Ramos (cell line): ENCODE measurements around the gene GRK4.
"Not testable (repeated sequence)": the region's sequence is repeated elsewhere in the genome, so short reads cannot be mapped to it uniquely, and the experiment has no call there.

Experiments
- in situ Hi-C: fragments of 300-500 bp; cut with MboI; formaldehyde crosslinking; loops from one replicate; pipeline ENCODE4 v1.14.3; 2022; ENCODE audit warnings: low sequenced_read_pairs; ENCODE audit not compliant: unreplicated experiment

The GRK4 gene

DNA sequence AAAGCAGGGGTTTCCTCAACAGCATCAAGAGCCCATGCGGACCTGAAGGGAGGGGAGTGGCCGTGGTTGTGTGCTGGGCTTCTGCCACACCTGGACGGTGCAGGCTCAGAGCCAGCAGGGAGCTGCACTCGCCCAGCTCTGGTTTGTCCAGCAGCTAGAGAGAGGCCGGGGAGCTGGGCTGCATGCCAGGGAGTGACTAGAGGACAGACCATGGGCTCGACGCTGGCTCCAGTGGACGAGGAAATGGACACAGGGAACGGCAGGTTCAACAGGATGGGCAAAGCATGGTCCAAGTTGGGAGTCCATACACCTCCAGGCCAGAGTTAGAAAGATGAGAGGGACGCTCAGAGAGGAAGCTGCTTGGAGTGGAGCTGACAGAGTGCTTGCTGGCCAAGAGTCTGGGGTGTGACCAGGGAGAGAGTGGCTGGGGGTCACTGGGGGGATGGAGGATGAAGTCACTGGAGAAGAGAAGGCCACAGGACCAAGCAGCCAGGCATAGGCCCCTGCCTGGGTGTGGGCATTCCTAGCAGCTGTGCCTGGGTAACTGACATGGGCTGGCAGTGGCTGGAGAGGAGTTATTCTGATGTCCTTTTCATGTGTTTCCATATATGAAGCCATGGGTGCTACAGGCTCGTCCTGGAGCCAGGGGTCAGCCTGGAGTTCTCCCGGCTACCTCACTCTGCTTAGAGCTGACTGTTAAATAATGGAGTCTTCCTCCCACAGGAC, 68.1 kb downstream of the GRK4 start:
- in situ Hi-C loops = no loop called here

DNA sequence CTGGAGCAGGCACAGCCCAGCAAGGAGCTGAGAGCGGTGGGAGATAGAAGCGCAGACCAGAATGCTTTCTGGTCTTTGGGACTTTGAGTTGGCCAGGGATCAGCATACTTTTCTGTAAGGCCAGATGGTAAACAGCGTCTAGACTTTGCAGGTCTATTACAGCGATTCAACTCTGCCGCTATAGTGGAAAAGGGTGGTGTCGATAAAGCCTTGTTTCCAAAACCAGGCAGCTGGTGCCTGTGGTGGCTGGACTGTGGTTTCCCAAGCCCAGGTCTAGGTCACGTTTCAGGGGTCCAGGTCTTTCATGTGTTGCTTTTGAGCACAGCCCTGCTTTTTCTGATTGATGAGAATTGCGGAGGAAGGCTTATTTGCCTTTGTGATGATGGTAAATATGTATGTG, 70.9 kb downstream of the GRK4 start:
- in situ Hi-C loops = no loop called here

DNA sequence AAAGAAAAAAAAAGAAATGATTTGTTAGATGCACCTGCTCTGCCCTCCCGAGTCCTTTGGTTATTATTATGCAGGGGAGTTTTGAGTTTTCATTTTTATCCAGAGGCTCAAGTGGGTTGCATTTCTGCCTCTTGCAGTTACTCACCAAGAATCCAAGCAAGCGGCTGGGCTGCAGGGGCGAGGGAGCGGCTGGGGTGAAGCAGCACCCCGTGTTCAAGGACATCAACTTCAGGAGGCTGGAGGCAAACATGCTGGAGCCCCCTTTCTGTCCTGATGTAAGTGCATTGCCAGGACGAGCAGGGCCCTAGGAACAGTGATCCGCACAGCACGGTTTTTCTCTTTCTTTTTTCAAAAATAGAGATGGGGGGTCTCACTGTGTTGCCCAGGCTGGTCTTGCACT, 71.9 kb downstream of the GRK4 start:
- in situ Hi-C loops = no loop called here

DNA sequence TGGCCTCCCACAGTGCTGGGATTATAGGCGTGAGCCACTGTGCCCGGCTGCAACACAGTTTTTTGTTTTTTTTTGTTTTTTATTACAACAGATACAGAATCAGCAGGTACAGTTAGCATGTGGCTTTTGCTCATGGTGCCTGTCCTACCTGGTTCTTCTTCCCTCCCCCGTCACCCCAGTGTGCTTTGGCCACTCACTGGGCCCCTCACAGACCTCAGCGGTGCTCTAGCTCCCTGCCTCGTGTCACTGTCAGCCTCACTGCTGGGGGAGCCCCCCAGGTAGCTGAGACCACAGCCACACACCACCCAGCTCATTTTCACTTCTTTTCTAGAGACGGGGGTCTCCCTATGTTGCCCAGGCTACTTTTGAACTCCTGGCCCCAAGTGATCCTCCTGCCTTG, 72.3 kb downstream of the GRK4 start:
- in situ Hi-C loops = no loop called here

DNA sequence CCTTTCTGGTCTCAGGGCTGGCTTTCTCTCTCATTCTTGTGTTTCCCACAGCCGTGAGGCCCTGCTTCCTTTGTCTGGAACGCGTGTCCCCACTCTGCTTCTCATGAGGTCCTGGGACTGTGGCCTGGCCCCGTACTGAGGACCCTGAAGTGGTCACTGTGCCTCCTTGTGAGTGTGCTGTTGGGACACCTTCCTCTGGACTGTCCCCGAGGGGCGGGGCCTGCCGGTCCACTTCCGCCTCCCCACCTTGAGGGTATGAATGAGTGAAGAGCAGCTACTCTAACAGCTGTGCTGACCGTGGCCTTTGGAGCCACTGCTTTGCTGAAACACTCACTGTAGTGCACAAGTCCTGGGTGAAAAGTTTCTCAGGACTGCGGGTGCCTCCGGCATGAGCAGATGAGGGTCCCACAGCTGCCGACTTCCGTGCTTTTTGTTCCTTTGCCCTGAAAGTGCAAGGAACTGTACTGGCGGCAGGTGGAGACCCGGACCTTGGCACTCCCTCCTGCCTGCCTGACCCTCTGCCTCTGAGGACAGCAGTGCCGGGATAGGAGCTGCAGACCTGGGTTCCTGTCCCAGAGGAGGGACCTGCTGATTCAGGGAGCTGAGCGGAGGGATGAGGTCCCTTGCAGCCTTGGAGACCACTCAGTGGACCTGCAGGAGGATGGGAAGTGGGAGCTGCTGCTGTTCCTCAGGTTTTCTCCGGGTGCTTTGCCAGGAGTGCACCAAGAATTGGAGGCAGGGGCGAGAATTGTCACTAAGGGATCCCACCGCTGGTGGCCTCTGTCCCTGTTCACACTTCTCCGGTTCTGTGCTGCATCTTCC, 73.0 kb downstream of the GRK4 start:
- in situ Hi-C loops = no loop called here

DNA sequence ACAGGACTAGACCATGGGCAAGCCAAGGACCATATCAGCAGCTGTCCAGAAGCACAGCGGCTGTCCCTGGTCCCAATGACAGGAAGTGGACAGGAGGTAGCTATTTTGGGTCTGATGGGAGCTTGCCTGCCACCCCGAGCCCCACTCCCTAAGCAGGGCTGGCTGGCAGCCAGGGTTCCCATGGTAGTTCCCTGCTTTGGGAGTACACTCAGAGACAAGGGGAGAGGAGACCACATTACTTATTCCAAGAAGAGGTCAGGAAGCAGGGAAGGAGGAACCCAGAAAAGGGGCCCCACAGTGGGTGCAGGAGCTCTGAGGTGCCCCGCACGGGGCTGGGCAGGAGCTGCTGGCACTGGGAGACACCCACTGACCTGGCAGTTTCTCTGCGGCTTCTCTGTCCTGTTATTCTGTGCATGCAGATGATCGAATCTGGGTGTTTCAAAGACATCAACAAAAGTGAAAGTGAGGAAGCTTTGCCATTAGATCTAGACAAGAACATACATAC, 74.6 kb downstream of the GRK4 start:
- in situ Hi-C loops = no loop called here

- in situ Hi-C loops = no loop called here
Measured at GRCh38 chr4:3039706-3040366, 76.5 kb downstream of the GRK4 start.

- in situ Hi-C loops = no loop called here
Measured at GRCh38 chr4:3040452-3041191, 77.3 kb downstream of the GRK4 start.

- in situ Hi-C loops = no loop called here
Measured at GRCh38 chr4:3041192-3042142, 78.1 kb downstream of the GRK4 start.

GRCh38 chr4:3042226-3042625, 78.9 kb downstream of the GRK4 start:
- in situ Hi-C loops = no loop called here

DNA sequence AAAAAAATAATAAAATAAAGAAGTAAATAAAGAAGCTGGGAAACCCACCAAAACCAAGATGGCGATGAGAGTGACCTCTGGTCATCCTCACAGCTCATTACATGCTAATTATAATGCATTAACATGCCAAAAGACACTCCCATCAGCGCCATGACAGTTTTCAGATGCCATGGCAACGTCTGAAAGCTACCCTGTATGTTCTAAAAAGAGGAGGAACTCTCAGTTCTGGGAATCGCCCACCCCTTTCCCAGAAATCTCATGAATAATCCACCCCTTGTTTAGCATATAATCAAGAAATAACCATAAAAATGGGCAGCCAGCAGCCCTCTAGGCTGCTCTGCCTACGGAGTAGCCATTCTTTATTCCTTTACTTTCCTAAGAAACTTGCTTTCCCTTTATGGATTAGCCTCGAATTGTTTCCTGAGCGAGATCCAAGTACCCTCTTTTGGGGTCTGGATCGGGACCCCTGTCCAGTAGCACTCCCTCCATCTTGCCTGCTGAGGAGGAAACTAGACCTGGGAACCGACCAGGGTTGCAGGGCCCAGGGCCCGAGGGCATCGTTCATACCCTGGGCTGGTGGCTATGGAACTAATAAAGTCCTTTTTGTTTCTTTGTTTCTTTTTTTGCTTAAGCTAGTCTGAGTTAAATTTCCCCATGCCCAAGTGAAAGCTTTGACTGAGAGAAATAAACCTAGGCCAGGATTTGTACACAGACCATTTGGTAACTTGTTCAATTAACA, 80.1 kb downstream of the GRK4 start:
- in situ Hi-C loops = no loop called here

DNA sequence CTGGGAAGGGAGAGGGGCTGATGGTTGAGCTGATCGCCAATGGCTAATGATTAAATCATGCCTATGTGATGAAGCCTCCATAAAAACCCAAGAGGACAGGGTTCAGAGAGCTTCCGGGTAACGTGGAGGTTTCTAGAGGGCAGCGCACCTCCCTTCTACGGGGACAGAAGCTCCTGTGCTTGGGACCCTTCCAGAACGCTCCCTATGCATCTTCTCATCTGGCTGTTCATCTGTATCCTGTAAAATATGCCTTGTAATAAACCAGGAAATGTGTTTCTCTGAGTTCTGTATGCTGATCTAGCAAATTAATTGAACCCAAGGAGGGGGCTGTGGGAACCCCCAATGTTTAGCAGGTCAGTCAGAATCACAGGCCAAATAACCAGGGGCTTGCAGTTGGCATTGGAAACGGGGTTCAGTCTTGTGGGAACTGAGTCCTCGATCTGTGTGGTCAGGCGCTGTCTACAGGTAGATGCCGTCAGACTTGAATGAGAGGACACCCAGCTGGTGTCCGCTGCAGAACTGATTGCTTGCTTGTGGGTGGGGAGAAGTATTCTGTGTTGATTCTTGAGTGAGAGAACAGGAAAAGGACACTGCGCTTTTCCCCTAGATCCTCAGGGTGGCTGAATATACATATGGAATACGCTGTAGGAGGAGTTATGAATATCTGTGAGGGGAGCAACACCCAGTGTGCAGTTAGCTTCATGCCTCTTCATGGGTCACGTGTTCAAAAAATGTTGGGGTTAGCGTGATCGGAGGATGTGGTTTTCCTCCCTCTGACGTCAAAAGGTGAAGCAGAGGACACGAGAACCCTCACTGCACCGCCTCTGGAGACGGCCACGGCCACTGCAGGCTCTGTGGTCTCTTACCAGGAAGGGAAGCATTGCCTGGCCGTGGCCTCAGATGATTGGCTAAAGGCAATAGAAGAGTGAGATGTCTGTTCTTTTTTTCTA, 81.8 kb downstream of the GRK4 start:
- in situ Hi-C loops = no loop called here

- in situ Hi-C loops = no loop called here
Measured at GRCh38 chr4:3046162-3046561, 82.8 kb downstream of the GRK4 start.

GRCh38 chr4:3046623-3047022, 83.3 kb downstream of the GRK4 start:
- in situ Hi-C loops = no loop called here

GRCh38 chr4:3047464-3048286, 84.3 kb downstream of the GRK4 start:
- in situ Hi-C loops = no loop called here

DNA sequence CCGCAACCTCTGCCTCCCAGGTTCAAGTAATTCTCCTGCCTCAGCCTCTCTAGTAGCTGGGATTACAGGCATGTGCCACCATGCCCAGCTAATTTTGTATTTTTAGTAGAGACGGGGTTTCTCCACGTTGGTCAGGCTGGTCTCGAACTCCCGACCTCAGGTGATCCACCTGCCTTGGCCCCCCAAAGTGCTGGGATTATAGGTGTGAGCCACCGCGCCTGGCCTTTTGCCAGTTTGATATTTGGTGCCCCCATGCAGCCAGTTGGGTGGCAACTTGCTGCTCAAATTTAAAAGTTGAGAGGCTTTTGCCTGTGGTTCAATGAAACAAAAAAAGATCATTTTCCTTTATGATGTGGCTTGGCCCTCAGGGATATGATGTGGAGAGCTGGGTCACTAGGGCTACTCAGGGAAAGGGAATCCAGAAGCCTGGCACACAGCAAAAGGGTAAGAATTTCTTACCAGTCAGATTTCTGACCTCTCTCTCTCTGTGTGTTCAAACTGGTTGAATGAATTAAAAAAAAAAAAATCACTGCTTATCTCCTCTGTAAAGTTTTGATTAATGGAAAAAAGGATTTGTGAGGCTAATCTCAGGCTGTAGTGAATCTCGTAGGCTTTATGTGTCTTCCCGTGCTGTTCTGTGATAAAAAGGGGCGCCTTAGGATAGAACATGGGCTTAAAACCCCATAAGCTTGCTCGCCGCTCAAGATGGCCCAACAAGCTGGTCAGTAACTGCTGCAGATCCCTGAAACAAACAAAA, 87.9 kb downstream of the GRK4 start:
- in situ Hi-C loops = not testable (repeated sequence)
